CD8-positive, alpha-beta memory T cell (primary cell): ENCODE results near the gene CCDC137. TPM values are rescaled to one million over a fixed set of nuclear protein-coding genes. Genes with fewer than 3 reads are reported as not detected.

Experiments
- CTCF ChIA-PET: fragments of 350-600 bp; sonication (Branson Sonifier 250); formaldehyde crosslinking; loops from one replicate; lab custom pipeline; 2021; ENCODE audit warnings: antibody characterized with exemption; lab: Charles Lee
- POLR2A ChIA-PET: fragments of 350-600 bp; sonication (Branson Sonifier 250); formaldehyde crosslinking; loops from one replicate; lab custom pipeline; 2021; ENCODE audit warnings: antibody characterized with exemption; lab: Charles Lee
- DNase-seq, 5 donors: peaks; one replicate each; pipeline versions ENCODE4 v3.0.0 to v3.0.0-alpha.2; 2020 to 2022; ENCODE audit warnings: mixed read lengths in 1 of 5
- H3K27ac ChIP-seq: one replicate; pipeline ENCODE4 v1.7.0; 2013; ENCODE audit warnings: low read depth, mild to moderate bottlenecking, low read length, moderate library complexity
- H3K27me3 ChIP-seq: 2 replicates; pipeline ENCODE4 v1.7.0; 2013; ENCODE audit warnings: low read length, mild to moderate bottlenecking; ENCODE audit not compliant: insufficient read depth, poor library complexity, severe bottlenecking
- H3K36me3 ChIP-seq: 2 replicates; pipeline ENCODE4 v1.7.0; 2013; ENCODE audit warnings: mild to moderate bottlenecking, low read length, moderate library complexity; ENCODE audit not compliant: insufficient read depth
- H3K4me1 ChIP-seq: 2 replicates; pipeline ENCODE4 v1.7.0; 2013; ENCODE audit warnings: mild to moderate bottlenecking, low read length, moderate library complexity; ENCODE audit not compliant: insufficient read depth
- H3K4me3 ChIP-seq: 2 replicates; pipeline ENCODE4 v1.7.0; 2013; ENCODE audit warnings: mild to moderate bottlenecking, low read length
- H3K9me3 ChIP-seq: 2 replicates; pipeline ENCODE4 v1.7.0; 2013; ENCODE audit warnings: mild to moderate bottlenecking, low read length
- H3K27ac Mint-ChIP-seq, 8 donors: one replicate each; pipeline ENCODE4 v1.8.0; 2020 to 2021; ENCODE audit warnings: mixed read lengths in 8 of 8, mild to moderate bottlenecking in 6 of 8, inconsistent platforms in 3 of 8, moderate library complexity in 3 of 8
- H3K27me3 Mint-ChIP-seq, 2 donors: one replicate each; pipeline ENCODE4 v1.8.0; 2020 to 2021; ENCODE audit warnings: mixed read lengths in 2 of 2, mild to moderate bottlenecking in 1 of 2, moderate library complexity in 1 of 2
- H3K36me3 Mint-ChIP-seq, 3 donors: one replicate each; pipeline ENCODE4 v1.8.0; 2020 to 2021; ENCODE audit warnings: mixed read lengths in 3 of 3, inconsistent platforms in 1 of 3, mild to moderate bottlenecking in 1 of 3
- H3K4me1 Mint-ChIP-seq, 3 donors: one replicate each; pipeline ENCODE4 v1.8.0; 2020 to 2021; ENCODE audit warnings: mixed read lengths in 3 of 3, inconsistent platforms in 1 of 3, mild to moderate bottlenecking in 1 of 3
- H3K4me3 Mint-ChIP-seq, 7 donors: one replicate each; pipeline ENCODE4 v1.8.0; 2020 to 2021; ENCODE audit warnings: mixed read lengths in 7 of 7, mild to moderate bottlenecking in 6 of 7, moderate library complexity in 4 of 7, inconsistent platforms in 2 of 7
- H3K9me3 Mint-ChIP-seq, 5 donors: one replicate each; pipeline ENCODE4 v1.8.0; 2020 to 2022; ENCODE audit warnings: mixed read lengths in 5 of 5, mild to moderate bottlenecking in 3 of 5, moderate library complexity in 2 of 5, inconsistent platforms in 1 of 5
- polyA plus RNA-seq: library from polyadenylated mRNA; unstranded; fragments of 300-500 nt; fragmentation: Illumina TruSeq; gene quantifications from one replicate; pipeline ENCODE4 v1.2.3, GENCODE V29; 2021
- total RNA-seq, 2 experiments: library from RNA; stranded (reverse); gene quantifications; one replicate each; pipeline ENCODE4 v1.2.3, GENCODE V29; 2021

The CCDC137 gene
- total and polyA plus RNA-seq, 3 experiments from 2014 or later = 22.2 to 70.7 (median 68.6) TPM

DNA sequence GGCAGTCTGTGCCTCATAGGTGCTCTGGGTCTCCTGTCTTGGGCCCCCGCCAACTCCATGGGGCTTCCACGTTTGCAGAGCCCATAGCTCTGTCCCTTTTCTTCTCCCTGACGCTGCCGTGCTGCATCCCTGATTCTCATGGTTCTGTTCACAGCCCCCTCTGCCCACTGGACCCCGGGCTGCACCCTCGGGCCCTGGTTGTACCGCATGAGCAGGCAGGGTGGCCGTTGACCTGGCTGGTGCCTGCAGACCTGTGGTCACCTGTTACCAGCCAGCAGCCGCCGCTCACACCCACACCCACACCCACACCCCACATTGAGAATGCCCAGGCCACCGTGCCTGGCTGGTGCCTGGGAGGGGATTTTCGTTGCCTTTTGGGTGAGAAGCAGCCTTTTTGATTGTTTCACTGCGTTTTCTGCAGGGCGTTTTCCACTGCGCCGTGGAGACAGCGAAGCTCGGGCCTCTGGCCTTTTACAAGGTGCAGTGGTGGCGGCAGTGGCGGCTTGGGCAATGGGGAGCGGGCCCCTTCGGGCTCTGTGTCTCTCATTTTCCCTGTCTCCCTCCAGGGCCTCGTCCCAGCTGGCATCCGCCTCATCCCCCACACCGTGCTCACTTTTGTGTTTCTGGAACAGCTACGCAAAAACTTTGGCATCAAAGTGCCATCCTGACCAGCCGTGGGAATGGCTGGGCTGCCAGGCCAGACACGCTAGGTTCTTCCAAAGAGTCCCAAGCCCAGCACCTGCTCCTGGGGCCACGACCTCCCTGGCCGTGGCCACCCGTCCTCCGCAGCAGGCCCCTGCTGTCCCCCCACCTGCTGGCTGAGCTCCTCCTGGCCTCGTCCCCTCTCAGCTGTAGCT lies 53.1 kb downstream of the CCDC137 start:
- Mint-ChIP-seq H3K4me3 (no peak overlapping the region), H3K27me3 (peaks cover 0 to 7% of the 10 kb centered on the region in 2 donors), H3K9me3 (no peaks in the 10 kb centered on the region), H3K36me3 (no peaks in the 10 kb centered on the region), H3K27ac (no peak overlapping the region), H3K4me1 (no peaks in the 10 kb centered on the region)
- Histone ChIP-seq H3K27me3 (no peaks in the 10 kb centered on the region), H3K4me1 (no peaks in the 10 kb centered on the region), H3K36me3 (no peaks in the 10 kb centered on the region), H3K9me3 (no peaks in the 10 kb centered on the region), H3K27ac (no peak overlapping the region), H3K4me3 (no peak overlapping the region)
- no peak for DNase-seq
- CTCF ChIA-PET = no interaction called here
- POLR2A ChIA-PET = no interaction called here

DNA sequence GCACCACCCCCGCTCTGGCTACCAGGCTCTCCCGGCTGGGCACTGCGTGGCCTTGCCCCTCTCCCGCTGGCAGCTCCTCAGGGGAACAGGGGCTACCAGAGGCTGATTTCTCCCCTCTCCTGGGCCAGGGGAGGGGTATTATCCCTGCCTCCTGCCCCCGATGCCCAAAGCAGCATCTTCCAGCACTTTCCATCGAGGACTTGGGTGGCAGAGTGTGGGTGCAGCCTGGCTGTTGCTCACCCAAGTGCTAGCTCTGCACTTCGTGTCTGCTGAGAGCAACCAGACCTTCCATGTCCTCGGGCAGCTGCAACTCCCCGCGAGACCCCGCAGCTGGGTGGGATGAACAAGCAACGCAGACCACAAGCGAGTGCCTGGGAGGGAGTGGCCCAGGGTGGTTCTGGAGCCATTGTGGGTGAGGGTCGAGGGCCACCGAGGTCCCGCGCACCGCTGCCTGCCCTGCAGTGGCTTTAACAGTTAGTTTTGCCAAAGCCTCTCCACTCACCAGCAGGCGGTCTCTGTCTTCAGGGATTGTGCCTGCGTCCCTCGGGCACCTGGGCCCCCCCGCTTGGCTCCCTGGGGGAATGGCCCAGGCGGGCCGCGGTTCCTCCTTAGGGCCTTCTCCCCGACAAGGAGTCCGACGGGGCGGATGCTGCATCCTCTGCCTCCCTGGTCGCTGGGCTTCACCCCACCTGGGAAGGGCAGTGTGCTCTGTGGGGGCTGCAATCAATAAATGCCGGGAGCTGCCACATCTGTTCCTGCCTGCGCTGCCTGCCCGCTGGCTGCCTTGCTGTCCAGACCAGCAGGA lies 53.9 kb downstream of the CCDC137 start:
- DNase-seq = no peak
- H3K27me3 Mint-ChIP-seq = peaks cover 0 to 7% of the 10 kb centered on the region in 2 donors
- H3K36me3 ChIP-seq = no peaks in the 10 kb centered on the region
- no peak overlapping the region for H3K27ac Mint-ChIP-seq
- H3K4me3 ChIP-seq = no peak overlapping the region
- CTCF ChIA-PET = no interaction called here
- no peaks in the 10 kb centered on the region for H3K4me1 ChIP-seq
- no peaks in the 10 kb centered on the region for H3K36me3 Mint-ChIP-seq
- no peaks in the 10 kb centered on the region for H3K27me3 ChIP-seq
- H3K4me3 Mint-ChIP-seq = no peak overlapping the region
- no peaks in the 10 kb centered on the region for H3K4me1 Mint-ChIP-seq
- H3K27ac ChIP-seq = no peak overlapping the region
- no peaks in the 10 kb centered on the region for H3K9me3 Mint-ChIP-seq
- POLR2A ChIA-PET = no interaction called here
- H3K9me3 ChIP-seq = no peaks in the 10 kb centered on the region

- Mint-ChIP-seq H3K4me1 (no peaks in the 10 kb centered on the region), H3K36me3 (no peaks in the 10 kb centered on the region), H3K9me3 (no peaks in the 10 kb centered on the region), H3K27ac (no peak overlapping the region), H3K27me3 (peaks cover 3 to 15% of the 10 kb centered on the region in 2 donors), H3K4me3 (no peak overlapping the region)
- no peaks in the 10 kb centered on the region for H3K36me3 ChIP-seq
- H3K4me3 ChIP-seq = no peak overlapping the region
- DNase-seq = no peak
- H3K27ac ChIP-seq = no peak overlapping the region
- POLR2A ChIA-PET = interaction anchor here (0.6 kb wide), 2 partner anchors 55 to 101 kb away, joined by 3 to 5 read pairs; no protein-coding TSS in a partner anchor
- H3K27me3 ChIP-seq = no peaks in the 10 kb centered on the region
- H3K9me3 ChIP-seq = no peaks in the 10 kb centered on the region
- CTCF ChIA-PET = no interaction called here
- no peaks in the 10 kb centered on the region for H3K4me1 ChIP-seq
Observed at GRCh38 chr17:81722184-81723120, 55.9 kb downstream of the CCDC137 start.

Other genes starting within 250 kb of the CCDC137 start
- gene ACTG1, start 153.9 kb upstream of the CCDC137 start, total RNA-seq = 1,000 to 10,000 TPM; 5,175 to 5,190 TPM
- 1,950 TPM for gene ACTG1, start 153.9 kb upstream of the CCDC137 start, polyA plus RNA-seq
- under 1 TPM; 0.46 to 0.49 TPM for gene FSCN2, start 138.4 kb upstream of the CCDC137 start, total RNA-seq
- gene FSCN2, start 138.4 kb upstream of the CCDC137 start, polyA plus RNA-seq = not detected
- gene FAAP100, start 114.4 kb upstream of the CCDC137 start, total RNA-seq = 10 to 100 TPM; 52.5 to 55.3 TPM
- gene FAAP100, start 114.4 kb upstream of the CCDC137 start, polyA plus RNA-seq = 19.2 TPM
- gene NPLOC4, start 29.6 kb upstream of the CCDC137 start, total RNA-seq = 100 to 1,000 TPM; 125 to 126 TPM
- gene NPLOC4, start 29.6 kb upstream of the CCDC137 start, polyA plus RNA-seq = 63.1 TPM
- gene TSPAN10, start 29.5 kb upstream of the CCDC137 start, total RNA-seq = under 1 TPM; 0.31 TPM
- gene TSPAN10, start 29.5 kb upstream of the CCDC137 start, polyA plus RNA-seq = 0.49 TPM
- gene PDE6G, start 10.2 kb upstream of the CCDC137 start, total RNA-seq = 1 to 10 TPM; 1.9 to 2.2 TPM
- gene PDE6G, start 10.2 kb upstream of the CCDC137 start, polyA plus RNA-seq = 1.5 TPM
- 10 to 100 TPM; 50.8 to 55.7 TPM for gene OXLD1, start 132 bp upstream of the CCDC137 start, total RNA-seq
- gene OXLD1, start 132 bp upstream of the CCDC137 start, polyA plus RNA-seq = 78.9 TPM
- 10 to 100 TPM; 16.3 to 19.7 TPM for gene ARL16, start 17.1 kb downstream of the CCDC137 start, total RNA-seq
- 33.0 TPM for gene ARL16, start 17.1 kb downstream of the CCDC137 start, polyA plus RNA-seq
- gene HGS, start 17.3 kb downstream of the CCDC137 start, total RNA-seq = 100 to 1,000 TPM; 122 to 135 TPM
- gene HGS, start 17.3 kb downstream of the CCDC137 start, polyA plus RNA-seq = 36.7 TPM
- 100 to 1,000 TPM; 246 to 255 TPM for gene MRPL12, start 36.6 kb downstream of the CCDC137 start, total RNA-seq
- 53.6 TPM for gene MRPL12, start 36.6 kb downstream of the CCDC137 start, polyA plus RNA-seq
- 10 to 100 TPM; 34.1 to 34.7 TPM for gene SLC25A10, start 45.5 kb downstream of the CCDC137 start, total RNA-seq
- gene SLC25A10, start 45.5 kb downstream of the CCDC137 start, polyA plus RNA-seq = 4.9 TPM
- not detected for gene GCGR, start 137.4 kb downstream of the CCDC137 start, total RNA-seq
- gene GCGR, start 137.4 kb downstream of the CCDC137 start, polyA plus RNA-seq = not detected
- gene MCRIP1, start 166.6 kb downstream of the CCDC137 start, total RNA-seq = 10 to 100 TPM; 56.1 to 57.0 TPM
- 76.1 TPM for gene MCRIP1, start 166.6 kb downstream of the CCDC137 start, polyA plus RNA-seq
- gene PPP1R27, start 168.3 kb downstream of the CCDC137 start, total RNA-seq = not detected
- not detected for gene PPP1R27, start 168.3 kb downstream of the CCDC137 start, polyA plus RNA-seq
- 100 to 1,000 TPM; 463 to 482 TPM for gene P4HB, start 193.8 kb downstream of the CCDC137 start, total RNA-seq
- 342 TPM for gene P4HB, start 193.8 kb downstream of the CCDC137 start, polyA plus RNA-seq
- 100 to 1,000 TPM; 662 to 677 TPM for gene ARHGDIA, start 204.6 kb downstream of the CCDC137 start, total RNA-seq
- 237 TPM for gene ARHGDIA, start 204.6 kb downstream of the CCDC137 start, polyA plus RNA-seq
- gene ALYREF, start 224.8 kb downstream of the CCDC137 start, total RNA-seq = 100 to 1,000 TPM; 326 to 337 TPM
- gene ALYREF, start 224.8 kb downstream of the CCDC137 start, polyA plus RNA-seq = 60.4 TPM
- 100 to 1,000 TPM; 146 to 149 TPM for gene ANAPC11, start 225.0 kb downstream of the CCDC137 start, total RNA-seq
- 287 TPM for gene ANAPC11, start 225.0 kb downstream of the CCDC137 start, polyA plus RNA-seq
- gene NPB, start 235.5 kb downstream of the CCDC137 start, total RNA-seq = under 1 TPM; 0.57 to 0.62 TPM
- gene NPB, start 235.5 kb downstream of the CCDC137 start, polyA plus RNA-seq = not detected
- 10 to 100 TPM; 30.3 to 31.6 TPM for gene PCYT2, start 244.7 kb downstream of the CCDC137 start, total RNA-seq
- gene PCYT2, start 244.7 kb downstream of the CCDC137 start, polyA plus RNA-seq = 35.7 TPM